Fibroblast of villous mesenchyme (primary cell): ENCODE measurements around the gene TOP1. TPM values are rescaled to one million over a fixed set of nuclear protein-coding genes. Genes with fewer than 3 reads are reported as not detected.

ENCODE experiments used
- DNase-seq: peaks from one replicate; pipeline ENCODE4 v3.0.0-alpha.2; 2010; ENCODE audit warnings: low read depth
- H3K4me3 ChIP-seq: 2 replicates; pipeline ENCODE4 v1.5.1; 2011; ENCODE audit warnings: low read depth, mild to moderate bottlenecking, low read length
- CTCF ChIP-seq: IDR thresholded peaks from 2 replicates; pipeline ENCODE4 v1.5.1; 2012; ENCODE audit warnings: low read depth, mild to moderate bottlenecking, low read length; ENCODE audit not compliant: insufficient read depth
- small RNA-seq: library from RNA; depleted of rRNA; stranded (forward); fragments of <200 nt; gene quantifications from one replicate; pipeline ENCODE3, GENCODE V24; 2012
- total RNA-seq: library from RNA; depleted of rRNA; stranded (reverse); fragments of >200 nt; gene quantifications from 2 replicates; pipeline ENCODE4 v1.2.3, GENCODE V29; 2012

TOP1 gene
- total RNA-seq, 1 donor = 19.9 TPM

GRCh38 chr20:41172296-41173140, 143.9 kb downstream of the TOP1 start:
- no peak overlapping the region for H3K4me3 ChIP-seq
- DNase-seq = no peak
- no peak for TF ChIP-seq CTCF

- H3K4me3 ChIP-seq = no peak overlapping the region
- peak; percentile 97 for TF ChIP-seq CTCF
- peak; percentile 89 for DNase-seq
These were observed 144.6 kb downstream of the TOP1 start for GRCh38 chr20:41173161-41173721.

GRCh38 chr20:41173791-41174341, 145.2 kb downstream of the TOP1 start:
- H3K4me3 ChIP-seq = no peak overlapping the region
- no peak for DNase-seq
- TF ChIP-seq CTCF = no peak

Small RNAs within 50 kb of the gene (small RNA-seq; reads per million reads assigned to genes)
- gene MIR6871 (not detected), gene RNU2-52P (11.9 reads per million, percentile 91 among the genes with 10 or more reads in this experiment)

Other genes starting within 250 kb of the TOP1 start
- 60.9 and 94.7 TPM in 2 replicates for gene PLCG1, start 108.7 kb downstream of the TOP1 start, total RNA-seq